Middle frontal gyrus (tissue), 1 donor: ENCODE data around the gene BCAS4.
A peak's percentile ranks its signal among the peaks of the same experiment; 100 is the strongest.
"Not testable (repeated sequence)": the region's sequence is repeated elsewhere in the genome, so short reads cannot be mapped to it uniquely, and the experiment has no call there.

ENCODE experiments used
- DNase-seq: peaks from one replicate; pipeline ENCODE4 v3.0.0-alpha.2; 2015; ENCODE audit warnings: low spot score; ENCODE audit errors: extremely low spot score

BCAS4 gene

GRCh38 chr20:50794846-50795634, at the start of gene BCAS4:
TSS of gene BCAS4 (plus strand) at chr20:50795061. CDS start at chr20:50795084, 23 bp downstream.
- DNase-seq: peak; percentile 62

- DNase-seq: no peak
These were observed 49.2 kb upstream of the BCAS4 start for GRCh38 chr20:50745634-50746137.

GRCh38 chr20:50746138-50746940, 48.5 kb upstream of the BCAS4 start:
- no peak for DNase-seq

- DNase-seq: no peak
These were observed 47.6 kb upstream of the BCAS4 start for GRCh38 chr20:50747275-50747674.

GRCh38 chr20:50750145-50750671, 44.7 kb upstream of the BCAS4 start:
- no peak for DNase-seq

GRCh38 chr20:50753152-50753551, 41.7 kb upstream of the BCAS4 start:
- DNase-seq: no peak

- no peak for DNase-seq
These were observed 40.4 kb upstream of the BCAS4 start for GRCh38 chr20:50754420-50754819.

- DNase-seq: no peak
These were observed 38.4 kb upstream of the BCAS4 start for GRCh38 chr20:50756447-50756846.

- DNase-seq: no peak
These were observed 36.4 kb upstream of the BCAS4 start for GRCh38 chr20:50758469-50758868.

GRCh38 chr20:50758992-50759391, 35.9 kb upstream of the BCAS4 start:
- DNase-seq: no peak

- DNase-seq: no peak
These were observed 35.2 kb upstream of the BCAS4 start for GRCh38 chr20:50759678-50760077.

GRCh38 chr20:50762045-50762422, 32.8 kb upstream of the BCAS4 start:
- no peak for DNase-seq

GRCh38 chr20:50762435-50763220, 32.2 kb upstream of the BCAS4 start:
- peak; percentile 80 for DNase-seq

GRCh38 chr20:50763550-50764458, 31.1 kb upstream of the BCAS4 start:
- DNase-seq: not testable (repeated sequence)

- DNase-seq: not testable (repeated sequence)
These were observed 29.6 kb upstream of the BCAS4 start for GRCh38 chr20:50765251-50765650.

GRCh38 chr20:50765674-50766073, 29.2 kb upstream of the BCAS4 start:
- DNase-seq: no peak

- DNase-seq: not testable (repeated sequence)
These were observed 27.7 kb upstream of the BCAS4 start for GRCh38 chr20:50766955-50767809.

- DNase-seq: not testable (repeated sequence)
These were observed 25.9 kb upstream of the BCAS4 start for GRCh38 chr20:50768991-50769390.

- DNase-seq: not testable (repeated sequence)
These were observed 25.2 kb upstream of the BCAS4 start for GRCh38 chr20:50769551-50770085.
